KMS-11 (cell line): Measurements from ENCODE around the gene STK32B.

Experiments
- H2AFZ ChIP-seq: fragments of 200-600 bp; sonication (generic); 2 replicates; pipeline ENCODE4 v1.6.1; 2016; ENCODE audit warnings: antibody characterized with exemption, mixed run types, low read depth
- H3K27ac ChIP-seq: fragments of 200-600 bp; sonication (generic); 2 replicates; pipeline ENCODE4 v1.6.1; 2016; ENCODE audit warnings: mild to moderate bottlenecking, mixed run types
- H3K27me3 ChIP-seq: fragments of 200-600 bp; sonication (generic); 2 replicates; pipeline ENCODE4 v1.6.1; 2017; ENCODE audit warnings: mild to moderate bottlenecking, low read depth, mixed run types, moderate library complexity; ENCODE audit not compliant: insufficient read depth
- H3K36me3 ChIP-seq: fragments of 200-600 bp; sonication (generic); 2 replicates; pipeline ENCODE4 v1.6.1; 2017; ENCODE audit warnings: mild to moderate bottlenecking, mixed run types; ENCODE audit not compliant: insufficient read depth
- H3K4me1 ChIP-seq: fragments of 200-600 bp; sonication (generic); 2 replicates; pipeline ENCODE4 v1.6.1; 2016; ENCODE audit warnings: mild to moderate bottlenecking, low read depth, mixed run types; ENCODE audit not compliant: poor library complexity, severe bottlenecking
- H3K4me2 ChIP-seq: fragments of 200-600 bp; sonication (generic); 2 replicates; pipeline ENCODE4 v1.7.0; 2016; ENCODE audit warnings: mild to moderate bottlenecking, mixed run types
- H3K4me3 ChIP-seq: fragments of 200-600 bp; sonication (generic); IDR thresholded peaks from 2 replicates; pipeline ENCODE4 v1.6.1; 2017; ENCODE audit warnings: low read depth, low read length, mixed read lengths; ENCODE audit not compliant: insufficient read depth
- H3K79me2 ChIP-seq: fragments of 200-600 bp; sonication (generic); 2 replicates; pipeline ENCODE4 v1.6.1; 2016; ENCODE audit warnings: low read depth, mixed run types; ENCODE audit not compliant: insufficient read depth
- H3K9ac ChIP-seq: fragments of 200-600 bp; sonication (generic); 2 replicates; pipeline ENCODE4 v1.6.1; 2016; ENCODE audit warnings: mild to moderate bottlenecking, mixed run types
- H4K20me1 ChIP-seq: fragments of 200-600 bp; sonication (generic); 2 replicates; pipeline ENCODE4 v1.6.1; 2016; ENCODE audit warnings: mild to moderate bottlenecking, mixed run types; ENCODE audit not compliant: insufficient read depth
- TF ChIP-seq, protein P1 (sequence below): fragments of 200-600 bp; sonication (generic); conservative IDR thresholded peaks from 2 replicates; pipeline ENCODE4 v1.6.1; 2017; ENCODE audit warnings: low read depth, mild to moderate bottlenecking, antibody characterized with exemption, low read length, moderate library complexity, mixed read lengths

Gene STK32B

DNA sequence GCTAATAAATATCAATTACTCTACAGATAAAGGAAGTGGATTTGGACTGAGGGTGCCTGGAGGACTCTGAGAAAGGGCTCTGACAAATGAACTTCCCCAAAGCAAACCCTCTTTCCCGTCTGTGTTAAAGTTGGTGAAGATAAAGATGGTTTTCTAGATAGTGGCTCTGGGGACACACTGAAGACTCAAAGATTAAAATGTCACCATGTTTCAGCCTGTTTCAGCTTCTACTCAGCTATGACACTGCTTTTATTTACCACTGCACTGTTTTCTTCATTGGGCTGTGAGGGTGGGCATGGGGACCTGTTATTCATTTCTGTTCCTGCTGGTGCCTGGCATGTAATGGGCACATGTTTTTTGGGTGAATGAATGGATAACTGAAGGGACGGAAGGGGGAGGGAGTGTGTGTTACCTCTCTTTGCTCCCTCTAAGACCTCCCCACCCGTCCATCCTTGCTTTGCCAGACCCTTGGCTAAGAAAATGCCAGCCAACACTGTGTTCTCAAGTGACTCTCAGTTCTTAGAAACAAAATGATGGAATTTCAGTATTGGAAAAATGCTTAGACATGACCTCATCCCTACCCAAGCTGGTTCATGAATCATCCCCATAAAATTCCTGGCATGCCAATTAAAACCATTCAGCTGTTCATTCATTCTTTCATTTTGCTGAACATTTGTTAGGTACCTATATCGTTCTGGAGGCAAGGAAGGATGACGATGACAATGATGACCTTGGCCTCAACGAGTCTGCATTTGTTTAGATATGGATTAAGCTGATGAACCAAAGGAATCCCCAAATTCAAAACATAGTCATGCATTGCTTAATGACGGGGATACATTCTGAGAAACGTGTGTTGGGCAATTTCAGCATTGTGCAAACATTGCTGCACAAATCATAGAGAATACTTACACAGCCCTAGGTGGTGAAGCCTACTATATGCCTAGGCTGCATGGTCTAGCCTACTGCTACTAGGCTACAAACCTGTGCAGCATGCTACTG lies 13.4 kb upstream of the STK32B start:
- no peak overlapping the region for H3K4me2 ChIP-seq
- H3K27me3 ChIP-seq = no peaks in the 10 kb centered on the region
- peaks cover 16% of the 10 kb centered on the region for H3K4me1 ChIP-seq
- H3K36me3 ChIP-seq = no peaks in the 10 kb centered on the region
- no peaks in the 10 kb centered on the region for H3K79me2 ChIP-seq
- H3K4me3 ChIP-seq = no peak overlapping the region
- H4K20me1 ChIP-seq = no peaks in the 10 kb centered on the region
- H3K9ac ChIP-seq = no peak overlapping the region
- no peak overlapping the region for H2AFZ ChIP-seq
- TF ChIP-seq, protein P1, sequence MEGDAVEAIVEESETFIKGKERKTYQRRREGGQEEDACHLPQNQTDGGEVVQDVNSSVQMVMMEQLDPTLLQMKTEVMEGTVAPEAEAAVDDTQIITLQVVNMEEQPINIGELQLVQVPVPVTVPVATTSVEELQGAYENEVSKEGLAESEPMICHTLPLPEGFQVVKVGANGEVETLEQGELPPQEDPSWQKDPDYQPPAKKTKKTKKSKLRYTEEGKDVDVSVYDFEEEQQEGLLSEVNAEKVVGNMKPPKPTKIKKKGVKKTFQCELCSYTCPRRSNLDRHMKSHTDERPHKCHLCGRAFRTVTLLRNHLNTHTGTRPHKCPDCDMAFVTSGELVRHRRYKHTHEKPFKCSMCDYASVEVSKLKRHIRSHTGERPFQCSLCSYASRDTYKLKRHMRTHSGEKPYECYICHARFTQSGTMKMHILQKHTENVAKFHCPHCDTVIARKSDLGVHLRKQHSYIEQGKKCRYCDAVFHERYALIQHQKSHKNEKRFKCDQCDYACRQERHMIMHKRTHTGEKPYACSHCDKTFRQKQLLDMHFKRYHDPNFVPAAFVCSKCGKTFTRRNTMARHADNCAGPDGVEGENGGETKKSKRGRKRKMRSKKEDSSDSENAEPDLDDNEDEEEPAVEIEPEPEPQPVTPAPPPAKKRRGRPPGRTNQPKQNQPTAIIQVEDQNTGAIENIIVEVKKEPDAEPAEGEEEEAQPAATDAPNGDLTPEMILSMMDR = no peak
- H3K27ac ChIP-seq = no peak overlapping the region

- Histone ChIP-seq H3K27me3 (no peaks in the 10 kb centered on the region), H3K79me2 (no peaks in the 10 kb centered on the region), H3K4me3 (no peak overlapping the region), H3K36me3 (no peaks in the 10 kb centered on the region), H3K4me2 (no peak overlapping the region), H4K20me1 (no peaks in the 10 kb centered on the region), H3K9ac (no peak overlapping the region), H3K4me1 (peaks cover 16% of the 10 kb centered on the region), H2AFZ (no peak overlapping the region), H3K27ac (no peak overlapping the region)
- TF ChIP-seq, protein P1 = no peak
These were observed 11.5 kb upstream of the STK32B start for GRCh38 chr4:5039800-5040199.

DNA sequence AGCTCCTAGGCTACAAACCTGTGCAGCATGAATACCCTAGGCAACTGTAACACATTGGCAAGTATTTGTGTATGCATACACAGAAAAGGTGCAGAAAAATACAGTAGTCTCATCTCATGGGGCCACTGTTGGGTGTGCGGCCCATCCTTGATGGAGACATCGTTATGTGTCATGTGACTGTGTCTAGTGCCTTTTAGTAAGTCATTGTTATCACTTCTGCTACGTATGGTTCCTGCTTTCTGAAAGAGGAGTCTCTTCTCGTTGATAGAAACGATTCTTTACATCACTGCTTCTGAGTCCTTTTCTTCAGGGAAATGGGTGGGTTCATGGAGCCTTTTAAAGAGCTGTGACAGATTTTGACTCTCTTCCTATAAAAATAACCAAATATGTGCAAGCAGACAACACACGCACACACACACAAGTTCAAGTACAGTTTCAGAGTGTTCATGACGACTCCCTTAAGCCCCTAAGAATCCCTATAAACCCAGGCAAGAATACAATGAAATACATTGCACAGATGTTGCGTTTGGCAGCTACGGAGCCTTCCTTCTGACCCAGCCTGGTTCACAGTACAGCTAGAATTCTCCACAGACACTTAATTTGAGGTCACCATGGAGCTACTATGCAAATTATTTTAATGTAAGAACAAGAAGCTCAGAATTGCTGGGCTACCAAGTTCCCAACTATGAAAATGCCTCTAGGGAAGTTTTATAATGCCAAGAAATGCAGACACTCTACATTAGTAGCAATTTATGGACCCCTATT lies 10.2 kb upstream of the STK32B start:
- no peak overlapping the region for H3K4me3 ChIP-seq
- H3K27me3 ChIP-seq = no peaks in the 10 kb centered on the region
- peaks cover 10% of the 10 kb centered on the region for H3K4me1 ChIP-seq
- no peaks in the 10 kb centered on the region for H4K20me1 ChIP-seq
- no peak overlapping the region for H2AFZ ChIP-seq
- TF ChIP-seq, protein P1 = no peak
- H3K36me3 ChIP-seq = no peaks in the 10 kb centered on the region
- H3K4me2 ChIP-seq = no peak overlapping the region
- no peaks in the 10 kb centered on the region for H3K79me2 ChIP-seq
- no peak overlapping the region for H3K27ac ChIP-seq
- H3K9ac ChIP-seq = no peak overlapping the region

- no peak overlapping the region for H3K27ac ChIP-seq
These were observed 9.6 kb upstream of the STK32B start for GRCh38 chr4:5041699-5042098.

More at GRCh38 chr4:5041699-5042098, 9.6 kb upstream of the STK32B start:
- Histone ChIP-seq H3K79me2 (no peaks in the 10 kb centered on the region), H3K27me3 (no peaks in the 10 kb centered on the region), H2AFZ (no peak overlapping the region), H3K9ac (no peak overlapping the region), H3K4me1 (peaks cover 3% of the 10 kb centered on the region), H3K4me2 (no peak overlapping the region), H4K20me1 (no peaks in the 10 kb centered on the region), H3K36me3 (no peaks in the 10 kb centered on the region), H3K4me3 (no peak overlapping the region)
- TF ChIP-seq, protein P1 = no peak
